Endodermal cell (in vitro differentiated cells): Measurements from ENCODE around the gene LATS1. TPM values are rescaled to one million over a fixed set of nuclear protein-coding genes. Genes with fewer than 3 reads are reported as not detected.

Experiments
- DNase-seq: peaks from one replicate; pipeline ENCODE4 v3.0.0-alpha.2; 2017
- H3K27ac ChIP-seq: 2 replicates; pipeline ENCODE4 v1.5.1; 2013; ENCODE audit warnings: mild to moderate bottlenecking, low read depth, low read length, moderate library complexity
- H3K27me3 ChIP-seq: 2 replicates; pipeline ENCODE4 v1.6.1; 2013; ENCODE audit warnings: mild to moderate bottlenecking, low read length, moderate library complexity; ENCODE audit not compliant: insufficient read depth, control insufficient read depth, poor library complexity, severe bottlenecking
- H3K36me3 ChIP-seq: 2 replicates; pipeline ENCODE4 v1.7.0; 2013; ENCODE audit warnings: mild to moderate bottlenecking, low read length, moderate library complexity; ENCODE audit not compliant: control insufficient read depth, insufficient read depth
- H3K4me1 ChIP-seq: one replicate; pipeline ENCODE4 v1.7.0; 2013; ENCODE audit warnings: low read length; ENCODE audit not compliant: control insufficient read depth, insufficient read depth
- H3K4me3 ChIP-seq: 2 replicates; pipeline ENCODE4 v1.5.1; 2013; ENCODE audit warnings: mild to moderate bottlenecking, low read length, moderate library complexity
- H3K9ac ChIP-seq: 2 replicates; pipeline ENCODE4 v1.6.1; 2013; ENCODE audit warnings: mild to moderate bottlenecking, low read length, moderate library complexity; ENCODE audit not compliant: poor library complexity, severe bottlenecking; ENCODE audit errors: extremely low read depth
- H3K9me3 ChIP-seq: 2 replicates; pipeline ENCODE4 v1.6.1; 2013; ENCODE audit warnings: mild to moderate bottlenecking, low read length, moderate library complexity; ENCODE audit not compliant: control insufficient read depth
- H3K27ac Mint-ChIP-seq: 2 replicates; pipeline ENCODE4 v1.8.0; 2020; ENCODE audit warnings: mixed read lengths
- H3K27me3 Mint-ChIP-seq: 2 replicates; pipeline ENCODE4 v1.8.0; 2021; ENCODE audit warnings: mild to moderate bottlenecking, mixed read lengths; ENCODE audit not compliant: insufficient read depth
- H3K36me3 Mint-ChIP-seq: 2 replicates; pipeline ENCODE4 v1.8.0; 2020; ENCODE audit warnings: low read depth, mixed read lengths
- H3K4me1 Mint-ChIP-seq: 2 replicates; pipeline ENCODE4 v1.8.0; 2020; ENCODE audit warnings: mixed read lengths
- H3K4me3 Mint-ChIP-seq: 2 replicates; pipeline ENCODE4 v1.8.0; 2020; ENCODE audit warnings: mild to moderate bottlenecking, moderate library complexity, mixed read lengths
- H3K9me3 Mint-ChIP-seq: 2 replicates; pipeline ENCODE4 v1.8.0; 2020; ENCODE audit warnings: mild to moderate bottlenecking, mixed read lengths
- WGBS, 2 experiments: methylation state at CpG; one replicate each; pipeline versions ENCODE4 v1.1.5 to v1.1.7; 2013; ENCODE audit warnings: missing lambda C conversion rate in 2 of 2, mixed read lengths in 1 of 2; ENCODE audit not compliant: insufficient coverage in 1 of 2, insufficient read length in 1 of 2; 5-methylcytosine and 5-hydroxymethylcytosine counted together
- total RNA-seq, 2 donors: library from RNA; stranded (reverse); fragmentation: NEBNext Ultra II Directional in 1 of 2; extraction: Animal tissue kit (Norgen Biotek cat#: 25700) in 1 of 2; gene quantifications; 2 replicates in 1 of 2; 3 replicates in 1 of 2; pipeline ENCODE4 v1.2.1, GENCODE V29; 2021
- TF ChIP-seq, protein P1 (sequence below): fragments of 200-600 bp; sonication (generic); conservative IDR thresholded peaks from 2 replicates; pipeline ENCODE4 v1.5.0; 2021; ENCODE audit warnings: antibody characterized with exemption, mild to moderate bottlenecking

The LATS1 gene
- total RNA-seq, 2 donors from 2014 or later: 33.7 to 34.7 TPM

DNA sequence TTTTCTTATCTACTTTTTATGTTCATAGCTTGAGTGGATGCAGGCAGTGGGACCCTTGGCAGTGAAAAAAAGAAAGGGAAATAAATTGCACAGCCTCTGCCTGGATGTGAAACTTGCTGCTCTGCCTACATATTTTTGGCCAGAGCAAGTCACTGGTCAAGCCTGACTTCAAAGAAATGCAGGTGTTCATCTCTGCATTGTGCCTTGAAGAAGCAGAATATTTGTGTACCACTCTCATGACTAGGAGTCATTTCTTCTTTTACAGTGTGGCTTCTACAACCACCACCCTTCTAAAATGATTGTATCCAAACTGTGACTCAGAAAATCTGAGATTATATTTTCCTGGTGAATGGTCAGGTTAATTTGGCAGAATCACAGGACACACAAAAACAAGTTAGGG, 66.8 kb downstream of the LATS1 start:
- Mint-ChIP-seq H3K27ac (no peak overlapping the region), H3K4me3 (no peak overlapping the region), H3K36me3 (peaks cover 11% of the 10 kb centered on the region), H3K27me3 (peaks cover 2% of the 10 kb centered on the region), H3K4me1 (peaks cover 5% of the 10 kb centered on the region), H3K9me3 (no peaks in the 10 kb centered on the region)
- Histone ChIP-seq H3K27me3 (no peaks in the 10 kb centered on the region), H3K4me1 (no peaks in the 10 kb centered on the region), H3K27ac (no peak overlapping the region), H3K9ac (no peak overlapping the region), H3K4me3 (no peak overlapping the region), H3K36me3 (no peaks in the 10 kb centered on the region), H3K9me3 (no peaks in the 10 kb centered on the region)
- no peak for DNase-seq
- TF ChIP-seq, protein P1, sequence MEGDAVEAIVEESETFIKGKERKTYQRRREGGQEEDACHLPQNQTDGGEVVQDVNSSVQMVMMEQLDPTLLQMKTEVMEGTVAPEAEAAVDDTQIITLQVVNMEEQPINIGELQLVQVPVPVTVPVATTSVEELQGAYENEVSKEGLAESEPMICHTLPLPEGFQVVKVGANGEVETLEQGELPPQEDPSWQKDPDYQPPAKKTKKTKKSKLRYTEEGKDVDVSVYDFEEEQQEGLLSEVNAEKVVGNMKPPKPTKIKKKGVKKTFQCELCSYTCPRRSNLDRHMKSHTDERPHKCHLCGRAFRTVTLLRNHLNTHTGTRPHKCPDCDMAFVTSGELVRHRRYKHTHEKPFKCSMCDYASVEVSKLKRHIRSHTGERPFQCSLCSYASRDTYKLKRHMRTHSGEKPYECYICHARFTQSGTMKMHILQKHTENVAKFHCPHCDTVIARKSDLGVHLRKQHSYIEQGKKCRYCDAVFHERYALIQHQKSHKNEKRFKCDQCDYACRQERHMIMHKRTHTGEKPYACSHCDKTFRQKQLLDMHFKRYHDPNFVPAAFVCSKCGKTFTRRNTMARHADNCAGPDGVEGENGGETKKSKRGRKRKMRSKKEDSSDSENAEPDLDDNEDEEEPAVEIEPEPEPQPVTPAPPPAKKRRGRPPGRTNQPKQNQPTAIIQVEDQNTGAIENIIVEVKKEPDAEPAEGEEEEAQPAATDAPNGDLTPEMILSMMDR: no peak

GRCh38 chr6:149648148-149649145, 69.5 kb downstream of the LATS1 start, which contains the start of gene KATNA1:
KATNA1 (minus strand) TSS chr6:149648714; CDS start chr6:149638547, 10,167 bp downstream.
- no peaks in the 10 kb centered on the region for H3K36me3 Mint-ChIP-seq
- Histone ChIP-seq H3K27me3 (no peaks in the 10 kb centered on the region), H3K9me3 (no peaks in the 10 kb centered on the region), H3K27ac (no peak within 1 kb of the TSS), H3K4me1 (no peaks in the 10 kb centered on the region), H3K36me3 (no peaks in the 10 kb centered on the region), H3K4me3 (peak within 1 kb of the TSS; percentile 99), H3K9ac (peak within 1 kb of the TSS; percentile 79)
- peak; percentile 98 for DNase-seq
- peak within 1 kb of the TSS; percentile 90 for H3K4me3 Mint-ChIP-seq
- H3K27ac Mint-ChIP-seq: peak within 1 kb of the TSS; percentile 45
- H3K9me3 Mint-ChIP-seq: no peaks in the 10 kb centered on the region
- TF ChIP-seq, protein P1: peak; percentile 24
- H3K27me3 Mint-ChIP-seq: peaks cover 2% of the 10 kb centered on the region
- WGBS, 2 experiments: 1 to 3% methylated on average over 28 to 66 of the region's 69 CpGs
- H3K4me1 Mint-ChIP-seq: peaks cover 12% of the 10 kb centered on the region

DNA sequence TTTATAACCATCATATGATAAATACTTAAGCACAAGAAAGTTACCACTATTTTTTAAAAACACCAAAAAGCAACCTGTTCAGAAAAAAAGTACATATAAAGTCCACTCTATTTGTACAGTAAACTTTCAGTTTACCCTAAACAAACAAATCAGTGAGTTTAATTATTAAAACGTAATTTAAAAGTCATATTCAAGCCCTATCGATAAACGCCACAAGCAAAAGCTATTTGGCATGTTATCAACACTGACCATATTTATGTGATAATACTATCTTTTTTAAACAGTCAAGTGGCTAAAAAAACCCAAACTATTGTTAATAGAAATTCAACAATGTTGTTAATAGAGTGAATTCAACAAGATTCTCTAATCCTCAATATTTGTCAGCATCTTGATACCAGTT, 71.3 kb downstream of the LATS1 start:
- peak overlapping the region; percentile 90 for H3K4me3 Mint-ChIP-seq
- H3K9ac ChIP-seq: peak overlapping the region; percentile 79

More for the DNA sequence above, 71.3 kb downstream of the LATS1 start:
- no peak overlapping the region for H3K27ac ChIP-seq
- H3K4me1 ChIP-seq: no peaks in the 10 kb centered on the region
- TF ChIP-seq, protein P1: no peak
- no peaks in the 10 kb centered on the region for H3K36me3 ChIP-seq
- peaks cover 2% of the 10 kb centered on the region for H3K27me3 Mint-ChIP-seq
- H3K27ac Mint-ChIP-seq: no peak overlapping the region
- H3K4me1 Mint-ChIP-seq: peaks cover 12% of the 10 kb centered on the region
- no peaks in the 10 kb centered on the region for H3K9me3 Mint-ChIP-seq
- H3K27me3 ChIP-seq: no peaks in the 10 kb centered on the region
- H3K4me3 ChIP-seq: peak overlapping the region; percentile 99
- 63 to 100% methylated on average over 1 to 2 of the region's 3 CpGs for WGBS, 2 experiments
- DNase-seq: no peak
- no peaks in the 10 kb centered on the region for H3K9me3 ChIP-seq
- H3K36me3 Mint-ChIP-seq: peaks cover 5% of the 10 kb centered on the region
